Measurements from ENCODE around the gene GJA1.

Gene GJA1

DNA sequence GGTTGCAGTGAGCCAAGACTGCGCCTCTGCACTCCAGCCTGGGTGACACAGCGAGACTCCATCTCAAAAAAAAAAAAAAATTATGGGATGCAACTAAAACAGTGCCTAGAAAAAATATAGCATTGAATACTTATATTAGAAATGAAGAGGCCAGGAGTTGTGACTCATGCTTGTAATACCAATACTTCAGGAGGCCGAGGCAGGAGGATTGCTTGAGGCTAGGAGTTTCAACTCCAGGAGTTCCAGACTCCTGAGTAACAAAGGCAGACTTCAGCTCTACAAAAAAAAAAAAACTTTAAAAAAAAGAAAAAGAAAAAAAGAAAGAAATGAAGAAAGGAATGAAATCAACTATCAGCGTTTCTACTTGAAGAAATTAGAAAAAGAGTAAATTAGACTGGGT lies 17.1 kb upstream of the GJA1 start:
- Histone ChIP-seq H3K14ac (ENCODE audit: low read length in 2 of 2) (no peak overlapping the region), H2AK5ac (ENCODE audit: low read length, severe bottlenecking) (no peak overlapping the region), H2BK5ac (ENCODE audit: low read depth, low read length, poor library complexity, severe bottlenecking) (no peak overlapping the region), H3K27me3 (ENCODE audit: control insufficient read depth in 1 of 2, insufficient read depth in 1 of 2, low read length in 2 of 2) (no peaks in the 10 kb centered on the region), H3K36me3 (ENCODE audit: control insufficient read depth in 1 of 2, insufficient read depth in 2 of 2, low read depth in 1 of 2, low read length in 2 of 2) (no peaks in the 10 kb centered on the region), H4K91ac (ENCODE audit: low read length) (no peak overlapping the region), H4K8ac (ENCODE audit: low read length) (no peak overlapping the region), H3K4ac (ENCODE audit: low read depth in 1 of 2, low read length in 2 of 2) (no peak overlapping the region), H2BK15ac (ENCODE audit: low read depth, poor library complexity, severe bottlenecking) (no peak overlapping the region), H3K9ac (ENCODE audit: low read length) (no peak overlapping the region), H3K23ac (ENCODE audit: low read length in 2 of 2) (no peak overlapping the region), H2BK12ac (ENCODE audit: low read length in 2 of 2) (no peak overlapping the region), H2AFZ (ENCODE audit: low read depth, low read length) (no peak overlapping the region), H3K9me3 (ENCODE audit: control insufficient read depth, low read length) (no peaks in the 10 kb centered on the region), H3K27ac (ENCODE audit: low read length, poor library complexity, severe bottlenecking) (no peak overlapping the region), H3K4me3 (ENCODE audit: insufficient read depth in 1 of 2, low read depth in 1 of 2, low read length in 2 of 2) (no peak overlapping the region), H2BK120ac (ENCODE audit: low read depth, low read length) (no peak overlapping the region), H3K79me1 (replicated peaks; ENCODE audit: low read length, poor library complexity, severe bottlenecking) (no peaks in the 10 kb centered on the region), H3K18ac (ENCODE audit: low read depth in 1 of 2, low read length in 2 of 2) (no peak overlapping the region), H3K4me2 (ENCODE audit: low read length, poor library complexity, severe bottlenecking) (no peak overlapping the region), H3K4me1 (ENCODE audit: control insufficient read depth, insufficient read depth, low read depth, low read length) (no peaks in the 10 kb centered on the region)
- 100% methylated on average over 2 of the region's 4 CpGs for WGBS
- no peak for DNase-seq

GRCh38 chr6:121426686-121427085 lies 8.8 kb upstream of the GJA1 start:
- Histone ChIP-seq H3K27ac (ENCODE audit: low read length, poor library complexity, severe bottlenecking) (no peak overlapping the region), H3K4me1 (ENCODE audit: control insufficient read depth, insufficient read depth, low read depth, low read length) (no peaks in the 10 kb centered on the region), H4K91ac (ENCODE audit: low read length) (no peak overlapping the region), H2BK120ac (ENCODE audit: low read depth, low read length) (no peak overlapping the region), H3K23ac (ENCODE audit: low read length in 2 of 2) (no peak overlapping the region), H2AK5ac (ENCODE audit: low read length, severe bottlenecking) (no peak overlapping the region), H3K4ac (ENCODE audit: low read depth in 1 of 2, low read length in 2 of 2) (no peak overlapping the region), H2BK12ac (ENCODE audit: low read length in 2 of 2) (no peak overlapping the region), H2BK15ac (ENCODE audit: low read depth, poor library complexity, severe bottlenecking) (no peak overlapping the region), H3K9me3 (ENCODE audit: control insufficient read depth, low read length) (no peaks in the 10 kb centered on the region), H3K4me3 (ENCODE audit: insufficient read depth in 1 of 2, low read depth in 1 of 2, low read length in 2 of 2) (no peak overlapping the region), H3K18ac (ENCODE audit: low read depth in 1 of 2, low read length in 2 of 2) (no peak overlapping the region), H4K8ac (ENCODE audit: low read length) (no peak overlapping the region), H3K79me1 (replicated peaks; ENCODE audit: low read length, poor library complexity, severe bottlenecking) (no peaks in the 10 kb centered on the region), H3K36me3 (ENCODE audit: control insufficient read depth in 1 of 2, insufficient read depth in 2 of 2, low read depth in 1 of 2, low read length in 2 of 2) (no peaks in the 10 kb centered on the region), H2AFZ (ENCODE audit: low read depth, low read length) (no peak overlapping the region), H3K27me3 (ENCODE audit: control insufficient read depth in 1 of 2, insufficient read depth in 1 of 2, low read length in 2 of 2) (no peaks in the 10 kb centered on the region), H3K9ac (ENCODE audit: low read length) (no peak overlapping the region), H3K4me2 (ENCODE audit: low read length, poor library complexity, severe bottlenecking) (no peak overlapping the region), H3K14ac (ENCODE audit: low read length in 2 of 2) (no peak overlapping the region), H2BK5ac (ENCODE audit: low read depth, low read length, poor library complexity, severe bottlenecking) (no peak overlapping the region)
- 74% methylated on average over 3 of the region's 3 CpGs for WGBS
- DNase-seq = no peak

DNA sequence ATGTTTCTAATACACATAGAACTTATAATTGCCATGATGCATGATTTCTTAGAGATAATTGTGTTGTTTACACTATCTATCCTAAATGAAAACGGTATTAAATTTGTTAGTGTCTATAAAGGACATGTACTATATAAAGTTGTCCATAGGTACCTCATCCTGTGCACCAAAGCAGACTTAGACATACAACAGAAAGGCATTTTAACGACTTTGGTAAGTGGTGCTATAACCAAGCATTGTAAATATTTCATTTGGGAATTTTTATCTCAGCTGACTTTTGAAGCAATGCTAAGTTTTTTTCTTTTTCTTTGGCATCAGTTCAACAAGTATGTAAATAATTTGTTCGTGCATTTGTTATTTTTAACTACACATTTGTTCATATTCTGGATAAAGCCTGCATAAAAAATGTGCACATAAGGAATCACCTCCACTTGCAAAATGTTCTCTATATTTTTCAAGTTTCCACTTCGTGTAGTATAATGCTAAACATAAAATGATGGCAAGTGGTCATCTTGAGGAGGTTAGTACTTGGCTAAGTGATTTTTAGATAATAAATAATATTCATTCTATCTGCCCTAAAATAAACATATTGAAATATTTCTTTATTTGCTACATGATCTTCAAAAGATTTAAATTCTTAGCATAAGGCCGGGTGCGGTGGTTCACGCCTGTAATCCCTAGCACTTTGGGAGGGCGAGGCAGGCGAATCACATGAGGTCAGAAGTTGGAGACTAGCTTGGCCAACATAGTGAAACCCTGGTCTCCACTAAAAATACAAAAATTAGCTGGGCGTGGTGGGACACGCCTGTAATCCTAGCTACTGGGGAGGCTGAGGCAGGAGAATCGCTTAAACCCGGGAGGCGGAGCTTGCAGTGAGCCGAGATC lies 6.3 kb upstream of the GJA1 start:
- Histone ChIP-seq H3K9ac (ENCODE audit: low read length) (no peak overlapping the region), H2AK5ac (ENCODE audit: low read length, severe bottlenecking) (no peak overlapping the region)
- 98% methylated on average over 10 of the region's 15 CpGs for WGBS

GRCh38 chr6:121430514-121431460 lies 4.7 kb upstream of the GJA1 start:
- Histone ChIP-seq H3K9ac (ENCODE audit: low read length) (peak overlapping the region; percentile 66), H2AK5ac (ENCODE audit: low read length, severe bottlenecking) (no peak overlapping the region), H3K79me1 (replicated peaks; ENCODE audit: low read length, poor library complexity, severe bottlenecking) (no peaks in the 10 kb centered on the region), H3K23ac (ENCODE audit: low read length in 2 of 2) (no peak overlapping the region), H2BK120ac (ENCODE audit: low read depth, low read length) (no peak overlapping the region), H3K36me3 (ENCODE audit: control insufficient read depth in 1 of 2, insufficient read depth in 2 of 2, low read depth in 1 of 2, low read length in 2 of 2) (no peaks in the 10 kb centered on the region), H4K91ac (ENCODE audit: low read length) (no peak overlapping the region), H2BK15ac (ENCODE audit: low read depth, poor library complexity, severe bottlenecking) (no peak overlapping the region), H3K9me3 (ENCODE audit: control insufficient read depth, low read length) (no peaks in the 10 kb centered on the region), H2AFZ (ENCODE audit: low read depth, low read length) (no peak overlapping the region), H2BK12ac (ENCODE audit: low read length in 2 of 2) (no peak overlapping the region), H4K8ac (ENCODE audit: low read length) (no peak overlapping the region), H3K18ac (ENCODE audit: low read depth in 1 of 2, low read length in 2 of 2) (no peak overlapping the region), H2BK5ac (ENCODE audit: low read depth, low read length, poor library complexity, severe bottlenecking) (no peak overlapping the region), H3K14ac (ENCODE audit: low read length in 2 of 2) (no peak overlapping the region), H3K27me3 (ENCODE audit: control insufficient read depth in 1 of 2, insufficient read depth in 1 of 2, low read length in 2 of 2) (no peaks in the 10 kb centered on the region), H3K4me3 (ENCODE audit: insufficient read depth in 1 of 2, low read depth in 1 of 2, low read length in 2 of 2) (no peak overlapping the region), H3K4ac (ENCODE audit: low read depth in 1 of 2, low read length in 2 of 2) (no peak overlapping the region), H3K4me1 (ENCODE audit: control insufficient read depth, insufficient read depth, low read depth, low read length) (peaks cover 1% of the 10 kb centered on the region), H3K4me2 (ENCODE audit: low read length, poor library complexity, severe bottlenecking) (no peak overlapping the region), H3K27ac (ENCODE audit: low read length, poor library complexity, severe bottlenecking) (no peak overlapping the region)
- peak; percentile 61 for DNase-seq
- 86% methylated on average over 6 of the region's 10 CpGs for WGBS

More for the DNA sequence above, 6.3 kb upstream of the GJA1 start:
- Histone ChIP-seq H2BK15ac (ENCODE audit: low read depth, poor library complexity, severe bottlenecking) (no peak overlapping the region), H2BK12ac (ENCODE audit: low read length in 2 of 2) (no peak overlapping the region), H2AFZ (ENCODE audit: low read depth, low read length) (no peak overlapping the region), H3K14ac (ENCODE audit: low read length in 2 of 2) (no peak overlapping the region), H2BK120ac (ENCODE audit: low read depth, low read length) (no peak overlapping the region), H3K4me3 (ENCODE audit: insufficient read depth in 1 of 2, low read depth in 1 of 2, low read length in 2 of 2) (no peak overlapping the region), H4K91ac (ENCODE audit: low read length) (no peak overlapping the region), H2BK5ac (ENCODE audit: low read depth, low read length, poor library complexity, severe bottlenecking) (no peak overlapping the region), H4K8ac (ENCODE audit: low read length) (no peak overlapping the region), H3K18ac (ENCODE audit: low read depth in 1 of 2, low read length in 2 of 2) (no peak overlapping the region), H3K36me3 (ENCODE audit: control insufficient read depth in 1 of 2, insufficient read depth in 2 of 2, low read depth in 1 of 2, low read length in 2 of 2) (no peaks in the 10 kb centered on the region), H3K4ac (ENCODE audit: low read depth in 1 of 2, low read length in 2 of 2) (no peak overlapping the region), H3K27ac (ENCODE audit: low read length, poor library complexity, severe bottlenecking) (no peak overlapping the region), H3K9me3 (ENCODE audit: control insufficient read depth, low read length) (no peaks in the 10 kb centered on the region), H3K27me3 (ENCODE audit: control insufficient read depth in 1 of 2, insufficient read depth in 1 of 2, low read length in 2 of 2) (no peaks in the 10 kb centered on the region), H3K4me2 (ENCODE audit: low read length, poor library complexity, severe bottlenecking) (no peak overlapping the region), H3K4me1 (ENCODE audit: control insufficient read depth, insufficient read depth, low read depth, low read length) (no peaks in the 10 kb centered on the region), H3K23ac (ENCODE audit: low read length in 2 of 2) (no peak overlapping the region), H3K79me1 (replicated peaks; ENCODE audit: low read length, poor library complexity, severe bottlenecking) (no peaks in the 10 kb centered on the region)
- no peak for DNase-seq

Measured in mesenchymal stem cell (in vitro differentiated cells and primary cell).